ES-I3 (cell line): ENCODE measurements around the gene ATG16L1.

Experiments
- H3K36me3 ChIP-seq: 2 replicates; pipeline ENCODE4 v1.6.1; 2013; ENCODE audit warnings: mild to moderate bottlenecking, low read length, control low read depth, moderate library complexity; ENCODE audit not compliant: insufficient read depth
- H3K4me1 ChIP-seq: 2 replicates; pipeline ENCODE4 v1.6.1; 2013; ENCODE audit warnings: mild to moderate bottlenecking, control low read depth, low read length; ENCODE audit not compliant: insufficient read depth
- H3K9ac ChIP-seq: 2 replicates; pipeline ENCODE4 v1.6.1; 2013; ENCODE audit warnings: low read depth, mild to moderate bottlenecking, low read length, moderate library complexity
- H3K9me3 ChIP-seq: 2 replicates; pipeline ENCODE4 v1.6.1; 2013; ENCODE audit warnings: mild to moderate bottlenecking, low read length, moderate library complexity; ENCODE audit not compliant: control insufficient read depth, insufficient read depth

The ATG16L1 gene

DNA sequence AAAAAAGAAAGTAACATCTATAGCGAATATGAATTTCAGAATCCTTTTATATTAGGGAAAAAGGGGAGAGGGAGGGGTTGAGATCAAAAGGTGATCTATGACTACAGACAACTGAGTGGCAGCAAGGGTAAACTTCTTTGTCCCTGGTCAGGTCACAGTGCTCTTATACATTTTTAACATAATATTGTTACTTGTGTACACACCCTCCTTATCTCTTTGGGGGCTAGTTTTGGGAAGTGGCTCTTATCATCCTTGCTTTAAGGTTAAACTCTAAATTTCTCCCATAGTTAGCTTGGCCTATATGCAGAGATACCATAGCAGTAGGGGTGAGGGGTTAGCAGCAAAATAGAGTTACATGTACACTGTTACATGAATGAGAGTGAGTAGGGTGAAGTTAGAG, 31.6 kb upstream of the ATG16L1 start:
- Histone ChIP-seq H3K4me1 (no peaks in the 10 kb centered on the region), H3K36me3 (no peaks in the 10 kb centered on the region), H3K9me3 (no peaks in the 10 kb centered on the region), H3K9ac (no peak overlapping the region)

DNA sequence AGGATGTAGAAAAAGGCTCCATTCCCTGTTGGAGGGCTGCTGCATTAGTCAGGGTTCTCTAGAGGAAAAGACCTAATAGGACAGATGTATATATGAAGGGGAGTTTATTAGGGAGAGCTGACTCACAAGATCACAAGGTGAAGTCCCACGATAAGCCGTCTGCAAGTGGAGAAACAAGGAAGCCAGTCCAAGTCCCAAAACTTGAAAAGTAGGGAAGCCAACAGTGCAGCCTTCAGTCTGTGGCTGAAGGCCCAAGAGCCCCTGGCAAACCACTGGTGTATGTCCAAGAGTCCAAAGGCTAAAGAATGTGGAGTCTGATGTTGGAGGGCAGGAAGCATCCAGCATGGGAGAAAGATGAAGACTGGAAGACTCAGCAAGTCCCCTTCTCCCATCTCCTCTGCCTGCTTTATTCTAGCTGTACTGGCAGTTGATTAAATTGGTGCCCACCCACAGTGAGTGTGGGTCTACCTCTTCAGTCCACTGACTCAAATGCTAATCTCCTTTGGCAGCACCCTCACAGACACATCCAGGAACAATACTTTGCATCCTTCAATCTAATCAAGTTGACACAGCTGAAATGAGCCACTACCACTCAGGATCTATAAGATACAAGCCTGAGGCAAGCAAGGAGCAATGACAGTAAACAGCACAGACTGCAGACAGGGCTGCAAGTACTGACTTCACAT, 30.0 kb upstream of the ATG16L1 start:
- no peaks in the 10 kb centered on the region for H3K4me1 ChIP-seq
- H3K36me3 ChIP-seq = no peaks in the 10 kb centered on the region; the same call in 1 of the 2 replicates
- no peaks in the 10 kb centered on the region for H3K9me3 ChIP-seq
- H3K9ac ChIP-seq = no peak overlapping the region

DNA sequence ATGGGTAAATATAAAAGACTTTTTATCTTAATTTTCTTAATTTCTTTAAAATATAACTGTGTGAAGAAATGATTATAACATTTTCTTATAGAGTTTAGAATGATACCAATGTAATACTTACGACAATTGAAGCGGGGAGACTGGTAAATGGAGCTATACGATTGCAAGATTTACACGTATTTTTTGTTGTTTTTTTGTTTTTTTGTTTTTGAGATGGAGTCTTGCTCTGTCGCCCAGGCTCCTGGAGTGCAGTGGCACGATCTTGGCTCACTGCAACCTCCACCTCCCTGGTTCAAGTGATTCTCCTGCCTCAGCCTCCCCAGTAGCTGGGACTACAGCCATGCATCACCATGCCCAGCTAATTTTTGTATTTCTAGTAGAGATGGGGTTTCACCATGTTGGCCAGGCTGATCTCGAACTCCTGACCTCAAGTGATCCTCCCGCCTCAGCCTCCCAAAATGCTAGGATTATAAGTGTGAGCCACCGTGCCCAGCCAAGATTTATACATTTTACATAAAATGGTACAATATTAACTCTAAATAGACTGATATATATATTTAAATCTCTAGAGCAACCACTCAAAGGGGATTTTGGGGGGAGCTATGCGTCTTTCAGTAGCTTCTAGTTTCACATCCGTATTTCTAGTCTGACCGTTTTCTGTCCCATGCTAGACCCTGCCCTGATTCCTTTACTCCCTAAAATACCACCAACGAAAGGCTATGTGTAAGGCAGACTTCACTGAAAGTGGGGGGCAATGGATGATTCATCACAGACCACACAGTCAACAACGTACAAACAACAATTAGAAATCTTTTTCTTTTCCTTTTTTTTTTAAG, 28.2 kb upstream of the ATG16L1 start:
- H3K36me3 ChIP-seq = no peaks in the 10 kb centered on the region; the same call in 1 of the 2 replicates
- peaks cover 11% of the 10 kb centered on the region; the same call in 1 of the 2 replicates for H3K4me1 ChIP-seq
- H3K9me3 ChIP-seq = no peaks in the 10 kb centered on the region
- no peak overlapping the region for H3K9ac ChIP-seq

DNA sequence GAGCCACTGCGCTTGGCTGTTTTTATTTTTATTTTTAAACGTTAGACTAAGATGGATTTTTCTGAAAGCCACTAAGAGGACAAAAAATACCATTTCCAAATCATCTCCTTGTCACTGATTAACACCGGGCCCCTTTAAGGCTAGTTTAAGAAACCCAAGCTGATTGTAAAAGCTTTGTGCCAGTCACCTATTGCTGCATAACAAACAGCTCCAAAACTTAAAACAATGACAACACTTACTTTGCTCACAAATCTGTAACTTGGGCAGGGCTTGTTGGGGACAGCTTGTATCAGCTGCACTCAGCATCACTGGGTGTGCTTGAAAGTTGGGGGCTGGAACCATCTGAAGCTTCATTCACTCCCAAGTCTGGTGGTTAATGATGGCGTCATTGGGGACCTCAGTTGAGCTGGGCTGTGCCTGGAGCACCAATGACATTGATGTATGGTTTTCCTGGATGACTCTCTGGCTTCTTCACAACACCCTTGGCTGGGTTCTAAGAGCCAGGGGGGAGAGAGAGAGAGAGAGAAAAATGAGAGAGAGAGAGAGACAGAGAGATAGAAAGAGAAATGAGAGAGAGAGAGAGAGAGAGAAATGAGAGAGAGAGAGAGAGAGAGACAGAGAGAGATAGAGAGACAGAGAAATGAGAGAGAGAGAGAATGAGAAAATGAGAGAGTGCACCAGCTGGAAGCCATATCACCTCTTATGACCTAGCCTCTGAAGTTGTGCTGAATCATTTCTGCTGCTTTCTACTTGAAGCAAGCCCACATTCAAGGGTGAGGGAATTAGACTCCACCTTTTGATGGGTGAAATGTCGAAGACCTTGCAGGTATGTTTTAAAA, 26.0 kb upstream of the ATG16L1 start:
- no peaks in the 10 kb centered on the region; the same call in 1 of the 2 replicates for H3K36me3 ChIP-seq
- H3K4me1 ChIP-seq = peaks cover 11% of the 10 kb centered on the region; the same call in 1 of the 2 replicates
- H3K9ac ChIP-seq = no peak overlapping the region
- no peaks in the 10 kb centered on the region for H3K9me3 ChIP-seq

DNA sequence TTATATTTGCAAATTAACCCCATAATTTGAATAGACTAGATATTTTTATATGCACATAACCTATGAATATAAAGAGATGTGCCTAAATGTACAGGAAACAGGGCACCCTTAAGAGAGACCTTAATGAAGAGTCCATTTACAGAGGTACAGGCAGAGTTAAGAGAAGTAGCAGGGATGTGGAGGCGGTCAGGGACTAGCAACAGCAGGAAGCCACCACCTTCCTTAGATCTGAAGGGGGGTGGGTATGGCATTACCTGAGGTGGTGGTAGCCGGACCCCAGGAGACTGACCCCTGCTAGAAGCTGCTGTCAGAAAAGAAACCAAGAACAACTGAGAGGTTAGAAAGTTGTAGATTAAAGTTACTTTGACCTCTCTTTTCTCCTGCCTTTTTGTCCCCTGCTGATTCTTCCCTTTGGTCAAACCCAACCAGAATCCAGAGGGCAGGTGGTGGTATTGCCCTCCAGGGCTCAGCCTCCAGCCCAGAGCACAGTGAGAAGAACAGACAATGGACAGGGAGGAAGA, 24.9 kb upstream of the ATG16L1 start:
- Histone ChIP-seq H3K4me1 (peaks cover 11% of the 10 kb centered on the region; the same call in 1 of the 2 replicates), H3K36me3 (no peaks in the 10 kb centered on the region; the same call in 1 of the 2 replicates), H3K9ac (no peak overlapping the region), H3K9me3 (no peaks in the 10 kb centered on the region)

DNA sequence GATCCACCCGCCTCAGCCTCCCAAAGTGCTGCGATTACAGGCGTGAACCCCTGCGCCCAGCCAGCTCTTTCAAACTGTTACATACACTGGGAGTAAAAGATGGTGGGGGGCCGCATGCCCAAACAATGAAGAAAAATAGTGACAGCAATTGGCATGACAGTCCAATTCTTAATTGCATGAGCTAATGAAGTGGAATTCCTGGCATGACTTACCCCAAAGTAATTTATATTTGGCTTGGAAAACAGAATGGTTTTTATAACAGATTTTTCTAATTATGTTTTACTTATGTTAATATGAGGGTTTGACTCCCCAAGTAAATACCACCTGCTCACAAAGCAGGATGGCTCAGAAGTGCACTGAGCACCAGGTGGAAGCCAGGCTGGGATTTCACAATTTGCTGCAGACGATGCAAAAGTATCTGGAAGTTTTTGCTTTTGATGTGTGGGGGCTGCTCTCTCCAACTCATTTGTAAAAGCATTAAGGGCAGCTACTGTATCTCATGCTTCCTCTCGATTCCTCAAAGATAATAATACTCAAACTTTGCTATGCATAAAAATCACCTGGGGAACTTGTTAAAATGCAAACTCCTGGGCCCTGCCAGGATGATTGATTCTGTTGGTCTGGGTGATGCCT, 24.0 kb upstream of the ATG16L1 start:
- H3K9ac ChIP-seq = no peak overlapping the region
- H3K36me3 ChIP-seq = no peaks in the 10 kb centered on the region; the same call in 1 of the 2 replicates
- H3K4me1 ChIP-seq = peaks cover 11% of the 10 kb centered on the region; the same call in 1 of the 2 replicates
- H3K9me3 ChIP-seq = no peaks in the 10 kb centered on the region

DNA sequence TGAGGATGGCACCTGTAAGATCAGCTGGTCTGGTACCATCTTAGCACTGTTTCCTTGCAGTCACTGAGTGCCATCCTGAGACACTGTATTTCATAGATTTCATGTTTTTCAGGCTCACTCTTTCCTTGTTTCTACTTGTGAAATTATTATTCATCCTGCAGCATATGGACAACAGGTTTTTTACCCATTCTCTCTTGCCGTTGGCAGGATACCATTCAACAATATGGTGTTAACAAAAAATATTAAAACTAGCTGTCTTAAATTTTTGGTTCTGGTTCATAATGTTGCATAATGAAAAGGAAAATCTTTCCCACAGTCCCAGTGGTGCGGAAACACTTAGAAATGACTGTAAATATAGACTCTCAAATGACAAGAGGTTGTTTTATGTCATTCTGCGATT, 23.1 kb upstream of the ATG16L1 start:
- Histone ChIP-seq H3K36me3 (no peaks in the 10 kb centered on the region; the same call in 1 of the 2 replicates), H3K4me1 (peaks cover 11% of the 10 kb centered on the region; the same call in 1 of the 2 replicates), H3K9ac (no peak overlapping the region), H3K9me3 (no peaks in the 10 kb centered on the region)

DNA sequence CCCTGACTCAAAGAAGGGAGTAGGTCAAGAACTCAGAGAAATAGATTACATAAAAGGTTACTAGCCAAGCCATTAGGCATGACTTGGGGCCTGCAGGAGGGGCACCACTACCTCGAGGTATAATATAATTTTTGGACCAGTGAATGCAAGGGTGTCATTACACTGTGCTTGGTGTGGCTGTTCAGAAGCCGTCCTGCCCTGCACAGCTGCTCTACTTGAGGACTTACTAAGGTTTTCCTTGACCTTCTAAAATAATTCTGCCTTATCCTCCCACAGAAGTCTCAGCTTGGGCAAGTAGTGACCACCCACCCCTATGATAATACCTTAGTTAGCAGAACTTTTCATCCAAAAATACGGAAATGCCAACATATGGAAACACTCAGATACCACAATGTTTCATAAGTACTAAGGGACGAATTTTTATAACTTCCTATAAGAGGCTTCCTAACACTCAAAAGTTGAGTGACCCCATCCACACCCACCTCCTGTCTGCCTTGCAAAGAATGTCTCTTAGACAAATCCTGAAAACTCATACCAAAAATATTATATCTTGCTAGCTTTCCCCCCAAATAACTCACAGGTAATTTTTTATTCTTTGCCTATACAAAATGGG, 17.7 kb upstream of the ATG16L1 start:
- no peak overlapping the region for H3K9ac ChIP-seq
- H3K9me3 ChIP-seq = no peaks in the 10 kb centered on the region
- H3K36me3 ChIP-seq = no peaks in the 10 kb centered on the region
- H3K4me1 ChIP-seq = no peaks in the 10 kb centered on the region

DNA sequence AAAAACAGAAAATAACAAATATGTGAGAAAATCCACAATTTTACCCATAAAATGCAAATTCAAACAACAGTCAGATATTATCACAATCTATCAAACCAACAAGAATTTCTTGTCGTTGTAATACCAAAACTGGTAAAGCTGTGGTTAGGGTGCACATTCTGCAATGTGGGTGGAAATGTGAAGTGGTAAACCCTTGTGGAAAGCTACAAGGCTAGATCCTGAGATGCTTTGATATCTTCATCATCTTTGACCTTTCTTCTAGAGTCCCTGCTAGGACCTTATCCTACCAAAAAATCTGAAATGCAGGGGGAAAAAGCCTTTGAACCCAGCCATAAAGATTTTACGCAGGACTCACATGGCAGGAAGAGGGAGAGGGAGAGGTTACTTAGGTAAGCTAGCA, 17.2 kb upstream of the ATG16L1 start:
- Histone ChIP-seq H3K36me3 (no peaks in the 10 kb centered on the region), H3K9me3 (no peaks in the 10 kb centered on the region), H3K4me1 (no peaks in the 10 kb centered on the region), H3K9ac (no peak overlapping the region)

DNA sequence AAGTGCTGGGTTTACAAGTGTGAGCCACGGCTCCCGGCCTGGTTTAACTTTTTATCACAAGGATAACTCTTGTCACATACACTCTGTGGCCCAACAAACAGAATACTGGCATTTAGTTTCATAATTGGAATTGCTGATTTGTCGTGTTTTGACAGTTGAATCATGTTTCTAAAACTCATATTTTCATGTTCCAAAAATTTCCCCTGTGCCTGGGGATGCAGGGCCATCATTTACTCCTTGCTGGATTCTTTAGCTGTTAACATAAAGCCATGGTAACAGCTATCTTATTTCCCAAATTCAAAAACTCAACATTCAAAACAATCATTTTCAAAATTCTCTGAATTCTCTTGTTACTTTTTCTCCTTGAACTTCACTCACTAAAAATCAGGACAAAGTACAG, 16.5 kb upstream of the ATG16L1 start:
- H3K9me3 ChIP-seq = no peaks in the 10 kb centered on the region
- no peak overlapping the region for H3K9ac ChIP-seq
- no peaks in the 10 kb centered on the region for H3K36me3 ChIP-seq
- H3K4me1 ChIP-seq = no peaks in the 10 kb centered on the region

DNA sequence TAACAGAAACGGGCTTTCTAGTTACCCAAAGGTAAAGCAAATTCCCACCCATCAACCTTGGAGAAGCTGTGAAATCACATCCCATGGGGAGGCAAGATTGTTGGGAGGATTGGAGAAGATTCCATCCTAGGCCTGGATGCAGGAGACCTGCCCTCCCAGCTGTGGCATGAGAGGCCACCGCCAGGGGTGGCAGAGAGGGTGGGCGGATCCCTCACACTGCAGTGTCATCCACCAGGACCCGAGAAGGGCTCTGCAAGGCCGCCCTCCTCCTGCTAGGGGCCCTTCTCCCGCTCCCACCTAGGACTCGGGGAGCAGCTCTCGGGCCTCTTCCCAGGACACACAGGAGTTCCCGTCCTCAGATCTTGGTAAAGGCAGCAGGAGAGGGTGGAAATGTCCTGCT, 15.5 kb upstream of the ATG16L1 start:
- Histone ChIP-seq H3K9me3 (no peaks in the 10 kb centered on the region), H3K4me1 (no peaks in the 10 kb centered on the region), H3K9ac (no peak overlapping the region), H3K36me3 (no peaks in the 10 kb centered on the region)

DNA sequence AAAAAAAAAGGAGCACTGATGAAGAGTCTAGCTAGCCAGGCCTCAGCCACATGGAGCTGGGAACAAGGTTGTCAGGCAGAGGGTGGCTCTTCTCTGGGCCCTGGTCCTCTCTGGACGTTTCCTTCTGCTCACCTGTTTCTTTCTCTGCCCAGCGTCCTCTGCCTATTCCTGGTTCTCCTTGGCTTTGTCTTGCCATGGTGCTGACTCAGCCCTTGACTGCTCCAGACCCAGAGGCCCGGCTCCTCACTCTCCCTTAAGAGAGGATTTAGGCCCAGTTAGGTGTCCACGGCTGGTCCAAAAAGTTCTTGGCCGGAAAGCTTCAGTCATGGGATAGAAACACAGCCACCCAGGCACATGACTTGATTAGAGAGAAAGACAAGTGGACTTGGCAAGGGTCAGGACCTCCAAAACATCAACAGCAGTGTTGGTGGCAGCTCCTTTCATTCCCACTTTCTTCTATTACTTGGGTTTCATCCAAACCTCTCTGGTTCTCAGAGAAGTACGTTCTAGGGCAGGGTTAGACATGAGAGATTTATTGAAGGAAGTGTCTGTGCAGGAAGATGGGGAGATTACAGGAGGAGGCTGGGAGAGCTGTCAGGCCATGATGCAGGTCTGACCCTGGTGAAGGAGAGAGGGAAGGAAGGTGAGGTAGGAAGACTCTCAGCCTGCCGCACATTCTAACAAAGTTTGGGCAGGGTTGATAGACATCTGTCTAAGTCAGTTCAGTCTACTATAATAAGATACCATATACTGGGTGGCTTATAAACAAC, 14.5 kb upstream of the ATG16L1 start:
- Histone ChIP-seq H3K9ac (no peak overlapping the region), H3K4me1 (no peaks in the 10 kb centered on the region)

DNA sequence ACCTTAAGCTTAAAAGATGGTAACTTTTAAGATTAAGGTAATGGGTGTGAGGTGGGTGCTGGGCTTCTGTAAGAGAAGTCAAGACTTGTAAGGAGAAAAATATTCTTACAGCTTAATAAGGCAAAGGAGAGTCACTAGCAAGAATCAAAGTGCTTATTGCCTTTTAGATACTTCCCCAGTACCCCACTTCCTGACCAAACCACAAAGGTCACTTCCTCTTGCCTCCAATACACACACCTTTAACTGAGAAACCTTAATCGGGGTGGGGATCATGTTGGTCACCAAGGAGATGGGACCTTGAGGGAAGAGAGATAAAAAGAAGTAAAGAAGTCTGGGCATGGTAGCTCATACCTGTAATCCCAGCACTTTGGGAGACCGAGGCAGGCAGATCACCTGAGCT, 10.6 kb upstream of the ATG16L1 start:
- Histone ChIP-seq H3K36me3 (no peaks in the 10 kb centered on the region), H3K4me1 (no peaks in the 10 kb centered on the region), H3K9ac (no peak overlapping the region), H3K9me3 (no peaks in the 10 kb centered on the region)

More for the DNA sequence above, 14.5 kb upstream of the ATG16L1 start:
- no peaks in the 10 kb centered on the region for H3K9me3 ChIP-seq
- H3K36me3 ChIP-seq = no peaks in the 10 kb centered on the region
